Measurements from ENCODE around the gene NTMT1.

Gene NTMT1

DNA sequence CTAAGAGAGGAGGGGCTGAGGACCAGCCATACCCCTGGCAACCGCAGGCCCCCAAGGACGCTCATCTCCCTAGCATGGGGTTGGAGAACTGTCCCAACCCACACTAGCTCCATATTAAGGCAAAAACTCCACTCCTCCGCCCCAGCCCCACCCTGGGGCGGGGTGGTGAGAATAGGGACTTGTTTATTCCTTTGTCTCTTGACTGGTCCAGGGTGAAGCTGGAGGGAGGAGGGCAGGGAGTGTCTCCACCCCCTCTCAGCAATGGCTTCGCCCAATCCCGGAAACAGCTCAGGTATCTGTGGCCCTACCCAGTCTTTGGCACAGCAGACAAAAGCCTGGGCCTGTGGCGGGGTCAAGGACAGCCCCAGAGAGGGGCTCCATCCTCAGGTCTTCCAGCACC is 56.4 kb downstream of the NTMT1 start:
- no peak for DNase-seq

DNA sequence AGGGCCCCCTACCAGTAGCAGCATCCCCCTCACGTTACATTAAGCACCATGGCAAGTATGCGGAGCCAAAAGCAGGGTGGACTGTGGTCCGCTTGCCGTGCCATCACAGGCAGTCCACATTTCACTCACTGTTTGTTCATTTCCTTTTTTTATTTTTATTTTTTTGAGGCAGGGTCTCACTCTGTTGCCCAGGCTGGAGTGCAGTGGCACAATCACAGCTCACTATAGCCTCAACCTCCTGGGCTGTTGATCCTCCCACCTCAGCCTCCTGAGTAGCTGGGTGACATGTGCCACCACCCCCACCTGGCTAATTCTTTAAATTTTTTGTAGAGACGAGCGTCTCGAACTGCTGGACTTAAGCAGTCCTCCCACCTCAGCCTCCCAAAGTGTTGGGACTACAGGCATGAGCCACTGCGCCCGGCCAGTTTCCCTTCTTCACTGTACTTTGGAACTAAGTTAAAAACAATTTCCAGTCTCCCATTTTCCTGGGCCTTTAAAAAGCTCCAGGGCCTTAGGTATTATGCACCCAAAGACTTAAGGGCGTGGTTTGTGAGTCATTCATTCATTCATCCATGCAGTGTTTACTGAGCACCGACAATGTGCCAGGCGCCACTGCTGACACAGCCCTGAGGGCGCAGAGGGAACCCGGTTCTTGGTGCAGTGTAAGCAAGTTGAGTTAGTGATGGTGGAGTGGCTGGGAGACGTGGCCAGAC is 59.4 kb downstream of the NTMT1 start:
- DNase-seq = no peak

Data from NCI-H510A treated with DMSO at 0.1 percent for 48 hours (cell line).